H9 (cell line): ENCODE results near the gene DYRK3. TPM values are rescaled to one million over a fixed set of nuclear protein-coding genes. Genes with fewer than 3 reads are reported as not detected.
"Not testable (repeated sequence)": the region's sequence is repeated elsewhere in the genome, so short reads cannot be mapped to it uniquely, and the experiment has no call there.

ENCODE experiments used
- DNase-seq: peaks from one replicate; pipeline ENCODE4 v3.0.0-alpha.2; 2017
- H2AFZ ChIP-seq: one replicate; pipeline ENCODE4 v1.6.1; 2013; ENCODE audit warnings: mild to moderate bottlenecking, low read length, control low read depth, moderate library complexity
- H2AK5ac ChIP-seq: 2 replicates; pipeline ENCODE4 v1.6.1; 2013; ENCODE audit warnings: low read length, control low read depth, mixed read lengths; ENCODE audit not compliant: insufficient read length
- H2BK120ac ChIP-seq: one replicate; pipeline ENCODE4 v1.6.1; 2013; ENCODE audit warnings: low read depth, mild to moderate bottlenecking, low read length, control low read depth, inconsistent platforms; ENCODE audit not compliant: poor library complexity, severe bottlenecking
- H2BK12ac ChIP-seq: 2 replicates; pipeline ENCODE4 v1.6.1; 2013; ENCODE audit warnings: low read length, control low read depth, mixed read lengths, low read depth; ENCODE audit not compliant: insufficient read length
- H2BK15ac ChIP-seq: 2 replicates; pipeline ENCODE4 v1.6.1; 2013; ENCODE audit warnings: low read depth, low read length, control low read depth
- H2BK20ac ChIP-seq: one replicate; pipeline ENCODE4 v1.6.1; 2013; ENCODE audit warnings: low read depth, mild to moderate bottlenecking, low read length, control low read depth, inconsistent platforms; ENCODE audit not compliant: poor library complexity, severe bottlenecking
- H2BK5ac ChIP-seq: 2 replicates; pipeline ENCODE4 v1.6.1; 2013; ENCODE audit warnings: low read length, control low read depth, mixed read lengths; ENCODE audit not compliant: insufficient read length
- H3K14ac ChIP-seq: 2 replicates; pipeline ENCODE4 v1.6.1; 2013; ENCODE audit warnings: low read length, control low read depth; ENCODE audit not compliant: insufficient read depth
- H3K18ac ChIP-seq: 2 replicates; pipeline ENCODE4 v1.6.1; 2013; ENCODE audit warnings: low read depth, mild to moderate bottlenecking, mixed read lengths, low read length, control low read depth; ENCODE audit not compliant: insufficient read length
- H3K23ac ChIP-seq: 2 replicates; pipeline ENCODE4 v1.6.1; 2013; ENCODE audit warnings: low read length, control low read depth, mixed read lengths, low read depth; ENCODE audit not compliant: insufficient read length
- H3K23me2 ChIP-seq: 2 replicates; pipeline ENCODE4 v1.6.1; 2013; ENCODE audit warnings: low read depth, mild to moderate bottlenecking, mixed read lengths, low read length, control low read depth; ENCODE audit not compliant: insufficient read length, poor library complexity, severe bottlenecking
- H3K27ac ChIP-seq: 2 replicates; pipeline ENCODE4 v1.5.1; 2013; ENCODE audit warnings: low read length, control low read depth, mixed read lengths, low read depth; ENCODE audit not compliant: insufficient read length
- H3K27me3 ChIP-seq: 2 replicates; pipeline ENCODE4 v1.6.1; 2013; ENCODE audit warnings: low read length, control low read depth, inconsistent platforms; ENCODE audit not compliant: insufficient read depth
- H3K4ac ChIP-seq: 2 replicates; pipeline ENCODE4 v1.6.1; 2013; ENCODE audit warnings: low read depth, mild to moderate bottlenecking, control low read depth, inconsistent platforms, low read length, moderate library complexity
- H3K4me1 ChIP-seq: 2 replicates; pipeline ENCODE4 v1.6.1; 2013; ENCODE audit warnings: low read length, control low read depth, inconsistent platforms; ENCODE audit not compliant: insufficient read depth
- H3K4me2 ChIP-seq: 2 replicates; pipeline ENCODE4 v1.6.1; 2013; ENCODE audit warnings: low read length, control low read depth, mixed read lengths; ENCODE audit not compliant: insufficient read length, insufficient read depth
- H3K56ac ChIP-seq: 2 replicates; pipeline ENCODE4 v1.6.1; 2013; ENCODE audit warnings: low read depth, mild to moderate bottlenecking, mixed read lengths, low read length, control low read depth; ENCODE audit not compliant: insufficient read length
- H3K79me1 ChIP-seq: 2 replicates; pipeline ENCODE4 v1.6.1; 2013; ENCODE audit warnings: low read depth, mild to moderate bottlenecking, moderate library complexity, low read length, control low read depth, inconsistent platforms; ENCODE audit not compliant: insufficient read depth, poor library complexity, severe bottlenecking
- H3K79me2 ChIP-seq: 2 replicates; pipeline ENCODE4 v1.6.1; 2013; ENCODE audit warnings: low read length, control low read depth, inconsistent platforms; ENCODE audit not compliant: insufficient read depth
- H3K9ac ChIP-seq: 2 replicates; pipeline ENCODE4 v1.6.1; 2013; ENCODE audit warnings: low read length, control low read depth, mixed read lengths; ENCODE audit not compliant: insufficient read length; ENCODE audit errors: extremely low read depth
- H3K9me3 ChIP-seq: one replicate; pipeline ENCODE4 v1.6.1; 2013; ENCODE audit warnings: low read depth, low read length, inconsistent platforms; ENCODE audit not compliant: control insufficient read depth
- H3T11ph ChIP-seq: one replicate; pipeline ENCODE4 v1.6.1; 2013; ENCODE audit warnings: mild to moderate bottlenecking, low read length, control low read depth, inconsistent platforms
- H4K20me1 ChIP-seq: one replicate; pipeline ENCODE4 v1.6.1; 2013; ENCODE audit not compliant: control insufficient read depth, insufficient read length, insufficient read depth
- H4K5ac ChIP-seq: 2 replicates; pipeline ENCODE4 v1.6.1; 2013; ENCODE audit warnings: low read depth, mild to moderate bottlenecking, mixed read lengths, low read length, control low read depth; ENCODE audit not compliant: insufficient read length
- H4K8ac ChIP-seq: replicated peaks from 2 replicates; pipeline ENCODE4 v1.6.1; 2013; ENCODE audit warnings: low read length, control low read depth, mixed read lengths, low read depth; ENCODE audit not compliant: insufficient read length
- H4K91ac ChIP-seq: 2 replicates; pipeline ENCODE4 v1.6.1; 2013; ENCODE audit warnings: low read depth, mild to moderate bottlenecking, moderate library complexity, mixed read lengths, low read length, control low read depth; ENCODE audit not compliant: insufficient read length
- H3K27ac Mint-ChIP-seq, 3 experiments: 2 replicates in 2 of 3; 3 replicates in 1 of 3; pipeline ENCODE4 v1.8.0; 2020 to 2021; ENCODE audit warnings: mixed read lengths in 3 of 3, mild to moderate bottlenecking in 1 of 3, moderate library complexity in 1 of 3
- H3K27me3 Mint-ChIP-seq: 2 replicates; pipeline ENCODE4 v1.8.0; 2021; ENCODE audit warnings: low read depth, mild to moderate bottlenecking, moderate library complexity, mixed read lengths
- H3K36me3 Mint-ChIP-seq, 3 experiments: 2 replicates in 2 of 3; 3 replicates in 1 of 3; pipeline ENCODE4 v1.8.0; 2020 to 2021; ENCODE audit warnings: low read depth in 3 of 3, mixed read lengths in 3 of 3; ENCODE audit not compliant: insufficient read depth in 1 of 3
- H3K4me1 Mint-ChIP-seq, 2 experiments: 2 replicates each; pipeline ENCODE4 v1.8.0; 2020; ENCODE audit warnings: mixed read lengths in 2 of 2
- H3K4me3 Mint-ChIP-seq, 2 experiments: 2 replicates in 1 of 2; 3 replicates in 1 of 2; pipeline ENCODE4 v1.8.0; 2020 to 2021; ENCODE audit warnings: mild to moderate bottlenecking in 2 of 2, mixed read lengths in 2 of 2, moderate library complexity in 1 of 2
- H3K9me3 Mint-ChIP-seq, 2 experiments: 2 replicates in 1 of 2; 3 replicates in 1 of 2; pipeline ENCODE4 v1.8.0; 2020; ENCODE audit warnings: mild to moderate bottlenecking in 2 of 2, mixed read lengths in 2 of 2, moderate library complexity in 1 of 2
- CTCF ChIP-seq: fragments of 200-600 bp; sonication (generic); conservative IDR thresholded peaks from 3 replicates; pipeline ENCODE4 v1.8.0; 2021; ENCODE audit warnings: antibody characterized with exemption, mild to moderate bottlenecking
- WGBS: extraction: QIAGEN DNeasy Blood & Tissue Kit; methylation state at CpG from one replicate; pipeline ENCODE4 v1.1.7; 2013; ENCODE audit warnings: missing lambda C conversion rate, low lambda C conversion rate, mixed read lengths; ENCODE audit not compliant: insufficient read length; ENCODE audit errors: extremely low coverage; 5-methylcytosine and 5-hydroxymethylcytosine counted together
- total RNA-seq: library from RNA; stranded (reverse); gene quantifications from 2 replicates; pipeline ENCODE4 v1.2.1, GENCODE V29; 2021

Gene DYRK3
- total RNA-seq, 1 experiment from 2014 or later, result 4.7 TPM

GRCh38 chr1:206637605-206638004 lies 2.3 kb downstream of the DYRK3 start:
- Mint-ChIP-seq H3K27ac (no peak overlapping the region), H3K4me3 (no peak overlapping the region), H3K36me3 (no peaks in the 10 kb centered on the region), H3K4me1 (peaks cover 26 to 27% of the 10 kb centered on the region in 2 experiments), H3K27me3 (peaks cover 26% of the 10 kb centered on the region), H3K9me3 (no peaks in the 10 kb centered on the region)
- no peak overlapping the region for H3K4ac ChIP-seq
- H3K23me2 ChIP-seq, result peaks cover 14% of the 10 kb centered on the region
- H3K79me2 ChIP-seq, result no peaks in the 10 kb centered on the region
- H3K18ac ChIP-seq, result no peak overlapping the region
- no peak for TF ChIP-seq CTCF
- H4K91ac ChIP-seq, result no peak overlapping the region
- no peak overlapping the region for H3K56ac ChIP-seq
- no peak overlapping the region for H2BK20ac ChIP-seq
- no peaks in the 10 kb centered on the region for H3K79me1 ChIP-seq
- H3T11ph ChIP-seq, result no peak overlapping the region
- no peak overlapping the region for H2AFZ ChIP-seq
- H2BK12ac ChIP-seq, result no peak overlapping the region
- H2BK15ac ChIP-seq, result no peak overlapping the region
- H2BK120ac ChIP-seq, result no peak overlapping the region
- H3K9ac ChIP-seq, result no peak overlapping the region
- H4K5ac ChIP-seq, result no peak overlapping the region
- no peak overlapping the region for H3K4me2 ChIP-seq
- H2BK5ac ChIP-seq, result no peak overlapping the region
- DNase-seq, result no peak
- no peaks in the 10 kb centered on the region for H3K27me3 ChIP-seq
- H3K27ac ChIP-seq, result no peak overlapping the region
- no peaks in the 10 kb centered on the region for H4K20me1 ChIP-seq
- H3K23ac ChIP-seq, result no peak overlapping the region
- H3K9me3 ChIP-seq, result no peaks in the 10 kb centered on the region
- no peak overlapping the region for H4K8ac ChIP-seq
- H2AK5ac ChIP-seq, result no peak overlapping the region
- H3K4me1 ChIP-seq, result peaks cover 3% of the 10 kb centered on the region; the same call in 1 of the 2 replicates
- H3K14ac ChIP-seq, result no peak overlapping the region

DNA sequence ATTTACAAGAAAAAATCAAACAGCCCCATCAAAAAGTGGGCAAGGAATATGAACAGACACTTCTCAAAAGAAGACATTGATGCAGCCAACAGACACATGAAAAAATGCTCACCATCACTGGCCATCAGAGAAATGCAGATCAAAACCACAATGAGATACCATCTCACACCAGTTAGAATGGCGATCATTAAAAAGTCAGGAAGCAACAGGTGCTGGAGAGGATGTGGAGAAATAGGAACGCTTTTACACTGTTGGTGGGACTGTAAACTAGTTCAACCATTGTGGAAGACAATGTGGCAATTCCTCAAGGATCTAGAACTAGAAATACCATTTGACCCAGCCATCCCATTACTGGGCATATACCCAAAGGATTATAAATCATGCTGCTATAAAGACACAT lies 6.7 kb downstream of the DYRK3 start:
- not testable (repeated sequence) for H4K91ac ChIP-seq, H4K8ac ChIP-seq, H3K27ac Mint-ChIP-seq, DNase-seq, H3K18ac ChIP-seq, H3K23ac ChIP-seq, H3K56ac ChIP-seq, H2BK20ac ChIP-seq, H3K4me1 ChIP-seq, H4K5ac ChIP-seq, H2BK15ac ChIP-seq, H3T11ph ChIP-seq, H3K79me2 ChIP-seq, H3K27ac ChIP-seq, H2BK120ac ChIP-seq, H3K9me3 Mint-ChIP-seq, H2AFZ ChIP-seq, H4K20me1 ChIP-seq, H3K79me1 ChIP-seq, H3K23me2 ChIP-seq, H3K4ac ChIP-seq, H3K4me3 Mint-ChIP-seq, H3K9ac ChIP-seq, H3K14ac ChIP-seq, H2BK12ac ChIP-seq, H3K4me1 Mint-ChIP-seq, H2BK5ac ChIP-seq, H3K9me3 ChIP-seq, H3K27me3 Mint-ChIP-seq, H3K4me2 ChIP-seq, H2AK5ac ChIP-seq, H3K36me3 Mint-ChIP-seq, H3K27me3 ChIP-seq
- no CpG with 5 or more reads among the region's 2 CpGs for WGBS
